ENCODE results near the gene APBA1.

GRCh38 chr9:69633716-69634115 lies 38.5 kb downstream of the APBA1 start:
- TF ChIP-seq, protein P1, sequence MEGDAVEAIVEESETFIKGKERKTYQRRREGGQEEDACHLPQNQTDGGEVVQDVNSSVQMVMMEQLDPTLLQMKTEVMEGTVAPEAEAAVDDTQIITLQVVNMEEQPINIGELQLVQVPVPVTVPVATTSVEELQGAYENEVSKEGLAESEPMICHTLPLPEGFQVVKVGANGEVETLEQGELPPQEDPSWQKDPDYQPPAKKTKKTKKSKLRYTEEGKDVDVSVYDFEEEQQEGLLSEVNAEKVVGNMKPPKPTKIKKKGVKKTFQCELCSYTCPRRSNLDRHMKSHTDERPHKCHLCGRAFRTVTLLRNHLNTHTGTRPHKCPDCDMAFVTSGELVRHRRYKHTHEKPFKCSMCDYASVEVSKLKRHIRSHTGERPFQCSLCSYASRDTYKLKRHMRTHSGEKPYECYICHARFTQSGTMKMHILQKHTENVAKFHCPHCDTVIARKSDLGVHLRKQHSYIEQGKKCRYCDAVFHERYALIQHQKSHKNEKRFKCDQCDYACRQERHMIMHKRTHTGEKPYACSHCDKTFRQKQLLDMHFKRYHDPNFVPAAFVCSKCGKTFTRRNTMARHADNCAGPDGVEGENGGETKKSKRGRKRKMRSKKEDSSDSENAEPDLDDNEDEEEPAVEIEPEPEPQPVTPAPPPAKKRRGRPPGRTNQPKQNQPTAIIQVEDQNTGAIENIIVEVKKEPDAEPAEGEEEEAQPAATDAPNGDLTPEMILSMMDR (IDR thresholded peaks at IDR 0.05): no peak
- TF ChIP-seq EZH2phosphoT487 (IDR thresholded peaks at IDR 0.05): no peak
- TF ChIP-seq EZH2 (IDR thresholded peaks at IDR 0.05): no peak

All from neural progenitor cell (in vitro differentiated cells).